LNCAP (cell line): ENCODE results near the gene PAX6.

Experiments
- CTCF ChIP-seq: fragments of 450-650 bp; IDR thresholded peaks from 2 replicates; pipeline ENCODE4 v1.5.1; 2017; ENCODE audit warnings: mild to moderate bottlenecking

The PAX6 gene

GRCh38 chr11:31763296-31763695 lies 47.8 kb downstream of the PAX6 start:
- TF ChIP-seq CTCF, result no peak

- TF ChIP-seq CTCF, result no peak
These were observed 49.5 kb downstream of the PAX6 start for GRCh38 chr11:31761636-31762035.

- no peak for TF ChIP-seq CTCF
These were observed 53.8 kb downstream of the PAX6 start for GRCh38 chr11:31757260-31757835.

GRCh38 chr11:31747581-31747980 lies 63.5 kb downstream of the PAX6 start:
- no peak for TF ChIP-seq CTCF

- no peak for TF ChIP-seq CTCF
These were observed 71.0 kb downstream of the PAX6 start for GRCh38 chr11:31740131-31740530.
